T-helper 2 cell treated with Interferon-gamma antibody and Interleukin-4, amounts not matched to agents 100 ng/mL and 5 ng/mL, for 36 hours (primary cell): ENCODE data around the gene ERICH2. TPM values are rescaled to one million over a fixed set of nuclear protein-coding genes. Genes with fewer than 3 reads are reported as not detected.

Experiments used
- intact Hi-C: fragments of 100-400 bp; cut with micrococcal nuclease; formaldehyde crosslinking; loops from one replicate; pipeline ENCODE4 v1.15.1; 2023
- total RNA-seq: library from RNA; stranded (reverse); gene quantifications from 2 replicates; pipeline ENCODE4 v1.2.3, GENCODE V29; 2022

The ERICH2 gene
- total RNA-seq, 1 donor from 2014 or later = not detected

GRCh38 chr2:170816504-170817092 lies 46.4 kb downstream of the ERICH2 start, which contains the start of gene GAD1:
GAD1 (plus strand) TSS chr2:170816887; CDS start chr2:170818592, 1,705 bp downstream.
- intact Hi-C loops = loop anchor here (1.0 to 5.0 kb wide), 7 partner anchors 56 to 1454 kb away; partner anchors contain the start of genes GORASP2 and LRP2

GRCh38 chr2:170817093-170818035 lies 47.2 kb downstream of the ERICH2 start:
- intact Hi-C loops = loop anchor here (2.0 to 5.0 kb wide), 5 partner anchors 55 to 1455 kb away; partner anchors contain the start of genes GORASP2 and LRP2

- intact Hi-C loops = loop anchor here (5.0 kb wide), 3 partner anchors 311 to 1456 kb away; partner anchors contain the start of gene LRP2
These were observed 48.0 kb downstream of the ERICH2 start for GRCh38 chr2:170818036-170818751.

- intact Hi-C loops = loop anchor here (5.0 kb wide), 3 partner anchors 312 to 1457 kb away; partner anchors contain the start of gene LRP2
These were observed 48.7 kb downstream of the ERICH2 start for GRCh38 chr2:170818752-170819470.

- intact Hi-C loops = loop anchor here (1.0 to 5.0 kb wide), 5 partner anchors 53 to 1458 kb away; partner anchors contain the start of genes LRP2 and SP5
These were observed 49.8 kb downstream of the ERICH2 start for GRCh38 chr2:170819680-170820664.

- intact Hi-C loops = loop anchor here (1.0 kb wide), 2 partner anchors 52 to 106 kb away; partner anchors contain the start of gene SP5
These were observed 50.8 kb downstream of the ERICH2 start for GRCh38 chr2:170820757-170821530.

GRCh38 chr2:170821531-170822289 lies 51.5 kb downstream of the ERICH2 start:
- intact Hi-C loops = no loop called here

- intact Hi-C loops = no loop called here
These were observed 52.3 kb downstream of the ERICH2 start for GRCh38 chr2:170822290-170823087.

GRCh38 chr2:170823088-170823897 lies 53.1 kb downstream of the ERICH2 start:
- intact Hi-C loops = no loop called here

GRCh38 chr2:170823898-170824215 lies 53.7 kb downstream of the ERICH2 start:
- intact Hi-C loops = no loop called here

GRCh38 chr2:170824526-170825015 lies 54.4 kb downstream of the ERICH2 start:
- intact Hi-C loops = no loop called here

GRCh38 chr2:170827841-170828532 lies 57.8 kb downstream of the ERICH2 start:
- intact Hi-C loops = no loop called here

GRCh38 chr2:170828533-170828916 lies 58.3 kb downstream of the ERICH2 start:
- intact Hi-C loops = no loop called here

GRCh38 chr2:170829036-170829435 lies 58.9 kb downstream of the ERICH2 start:
- intact Hi-C loops = no loop called here

- intact Hi-C loops = no loop called here
These were observed 60.0 kb downstream of the ERICH2 start for GRCh38 chr2:170830166-170830565.
